ENCODE data around the gene GLTP. TPM values are rescaled to one million over a fixed set of nuclear protein-coding genes. Genes with fewer than 3 reads are reported as not detected.

The GLTP gene
- total and polyA plus RNA-seq, 4 donors, result 8.5 to 12.8 (median 8.7) TPM

DNA sequence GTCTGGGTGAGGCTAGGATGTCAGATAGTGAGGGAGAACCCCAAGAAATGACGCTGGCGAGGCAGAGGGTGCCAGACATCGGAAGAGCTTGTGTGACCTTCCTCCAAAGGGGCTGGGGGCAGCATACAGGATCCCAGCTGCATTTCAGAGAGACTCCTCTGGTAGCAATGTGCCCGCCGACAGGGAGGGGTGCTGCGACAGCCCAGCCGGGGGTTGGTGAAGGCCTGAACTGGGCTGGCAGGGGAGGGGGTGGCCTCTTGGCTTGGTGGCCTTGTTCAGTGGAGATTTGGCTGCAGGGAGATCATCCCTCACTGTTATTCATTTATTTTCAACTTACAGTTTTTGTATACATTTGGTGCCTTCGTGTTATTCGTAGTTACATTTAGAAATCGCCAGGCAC lies 25.0 kb upstream of the GLTP start:
- Histone ChIP-seq H3K4me3 (ENCODE audit: low read depth in 1 of 3, low read length in 3 of 3) (no peak overlapping the region), H3K36me3 (ENCODE audit: control insufficient read depth in 4 of 4, insufficient read depth in 3 of 4, low read depth in 1 of 4, low read length in 3 of 4) (peaks cover 16 to 56% (median 30%) of the 10 kb centered on the region in 4 donors), H3K27ac (ENCODE audit: low read depth in 1 of 2, low read length in 2 of 2) (no peak overlapping the region), H3K27me3 (ENCODE audit: control insufficient read depth in 4 of 4, insufficient read depth in 4 of 4, low read length in 3 of 4) (no peaks in the 10 kb centered on the region), H3K4me1 (ENCODE audit: control insufficient read depth in 4 of 4, insufficient read depth in 4 of 4, low read length in 3 of 4) (peaks cover 0 to 19% (median 12%) of the 10 kb centered on the region in 4 donors), H3K9me3 (ENCODE audit: control insufficient read depth in 4 of 4, low read length in 3 of 4) (no peaks in the 10 kb centered on the region), H3K9ac (ENCODE audit: low read depth in 1 of 2, low read length in 2 of 2) (no peak overlapping the region)
- TF ChIP-seq RXRA (IDR thresholded peaks at IDR 0.05), result no peak
- no peak for TF ChIP-seq GABPA (IDR thresholded peaks at IDR 0.05 in 1 of 2, conservative IDR thresholded peaks at IDR 0.05 in 1 of 2)
- TF ChIP-seq, protein P1, sequence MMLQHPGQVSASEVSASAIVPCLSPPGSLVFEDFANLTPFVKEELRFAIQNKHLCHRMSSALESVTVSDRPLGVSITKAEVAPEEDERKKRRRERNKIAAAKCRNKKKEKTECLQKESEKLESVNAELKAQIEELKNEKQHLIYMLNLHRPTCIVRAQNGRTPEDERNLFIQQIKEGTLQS (IDR thresholded peaks at IDR 0.05), result no peak
- TF ChIP-seq FOXA1 (IDR thresholded peaks at IDR 0.05), result no peak
- TF ChIP-seq, protein P2, sequence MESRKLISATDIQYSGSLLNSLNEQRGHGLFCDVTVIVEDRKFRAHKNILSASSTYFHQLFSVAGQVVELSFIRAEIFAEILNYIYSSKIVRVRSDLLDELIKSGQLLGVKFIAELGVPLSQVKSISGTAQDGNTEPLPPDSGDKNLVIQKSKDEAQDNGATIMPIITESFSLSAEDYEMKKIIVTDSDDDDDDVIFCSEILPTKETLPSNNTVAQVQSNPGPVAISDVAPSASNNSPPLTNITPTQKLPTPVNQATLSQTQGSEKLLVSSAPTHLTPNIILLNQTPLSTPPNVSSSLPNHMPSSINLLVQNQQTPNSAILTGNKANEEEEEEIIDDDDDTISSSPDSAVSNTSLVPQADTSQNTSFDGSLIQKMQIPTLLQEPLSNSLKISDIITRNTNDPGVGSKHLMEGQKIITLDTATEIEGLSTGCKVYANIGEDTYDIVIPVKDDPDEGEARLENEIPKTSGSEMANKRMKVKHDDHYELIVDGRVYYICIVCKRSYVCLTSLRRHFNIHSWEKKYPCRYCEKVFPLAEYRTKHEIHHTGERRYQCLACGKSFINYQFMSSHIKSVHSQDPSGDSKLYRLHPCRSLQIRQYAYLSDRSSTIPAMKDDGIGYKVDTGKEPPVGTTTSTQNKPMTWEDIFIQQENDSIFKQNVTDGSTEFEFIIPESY (IDR thresholded peaks at IDR 0.05), result no peak
- TF ChIP-seq, protein P3, sequence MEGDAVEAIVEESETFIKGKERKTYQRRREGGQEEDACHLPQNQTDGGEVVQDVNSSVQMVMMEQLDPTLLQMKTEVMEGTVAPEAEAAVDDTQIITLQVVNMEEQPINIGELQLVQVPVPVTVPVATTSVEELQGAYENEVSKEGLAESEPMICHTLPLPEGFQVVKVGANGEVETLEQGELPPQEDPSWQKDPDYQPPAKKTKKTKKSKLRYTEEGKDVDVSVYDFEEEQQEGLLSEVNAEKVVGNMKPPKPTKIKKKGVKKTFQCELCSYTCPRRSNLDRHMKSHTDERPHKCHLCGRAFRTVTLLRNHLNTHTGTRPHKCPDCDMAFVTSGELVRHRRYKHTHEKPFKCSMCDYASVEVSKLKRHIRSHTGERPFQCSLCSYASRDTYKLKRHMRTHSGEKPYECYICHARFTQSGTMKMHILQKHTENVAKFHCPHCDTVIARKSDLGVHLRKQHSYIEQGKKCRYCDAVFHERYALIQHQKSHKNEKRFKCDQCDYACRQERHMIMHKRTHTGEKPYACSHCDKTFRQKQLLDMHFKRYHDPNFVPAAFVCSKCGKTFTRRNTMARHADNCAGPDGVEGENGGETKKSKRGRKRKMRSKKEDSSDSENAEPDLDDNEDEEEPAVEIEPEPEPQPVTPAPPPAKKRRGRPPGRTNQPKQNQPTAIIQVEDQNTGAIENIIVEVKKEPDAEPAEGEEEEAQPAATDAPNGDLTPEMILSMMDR (IDR thresholded peaks at IDR 0.05; ENCODE audit: low read depth, low read length, missing input control), result no peak
- no peak for TF ChIP-seq EGR1 (IDR thresholded peaks at IDR 0.05; ENCODE audit: low read depth in 2 of 2)
- no peak for TF ChIP-seq TAF1 (conservative IDR thresholded peaks at IDR 0.05)
- TF ChIP-seq HNF4A (conservative IDR thresholded peaks at IDR 0.05), result no peak
- no peak for TF ChIP-seq RAD21 (IDR thresholded peaks at IDR 0.05)
- no peak for TF ChIP-seq HNF4G (IDR thresholded peaks at IDR 0.05)
- TF ChIP-seq NR2F2 (IDR thresholded peaks at IDR 0.05), result no peak
- DNase-seq (ENCODE audit: low spot score), result no peak
- 97% methylated on average over 10 of the region's 10 CpGs for WGBS

DNA sequence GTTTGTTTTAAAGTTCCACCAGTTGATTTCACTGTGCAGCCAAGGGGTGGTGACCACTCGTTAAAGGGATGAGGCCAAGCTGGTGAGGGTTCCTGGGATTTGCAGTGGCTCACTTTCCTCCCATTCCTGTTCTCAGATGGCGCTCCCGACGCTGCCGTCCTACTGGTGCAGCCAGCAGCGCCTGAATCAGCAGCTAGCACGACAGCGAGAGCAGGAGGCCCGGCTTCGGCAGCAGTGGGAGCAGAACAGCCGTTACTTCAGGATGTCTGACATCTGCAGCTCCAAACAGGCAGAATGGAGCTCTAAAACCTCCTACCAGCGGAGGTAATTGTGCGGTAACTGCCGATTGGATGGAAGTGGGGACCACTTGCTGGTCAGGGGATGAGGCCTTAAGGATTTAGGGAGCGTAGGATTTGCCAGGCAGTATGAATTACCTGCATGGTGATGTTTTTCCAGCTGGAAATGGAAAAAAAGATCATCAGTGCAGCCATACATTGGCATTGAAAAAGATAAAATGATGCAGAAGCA lies 22.6 kb upstream of the GLTP start:
- WGBS, result 93% methylated on average over 15 of the region's 15 CpGs
- H3K36me3 ChIP-seq (ENCODE audit: control insufficient read depth in 4 of 4, insufficient read depth in 3 of 4, low read depth in 1 of 4, low read length in 3 of 4), result peaks cover 16 to 48% (median 28%) of the 10 kb centered on the region in 4 donors
- H3K9ac ChIP-seq (ENCODE audit: low read depth in 1 of 2, low read length in 2 of 2), result no peak overlapping the region
- H3K4me3 ChIP-seq (ENCODE audit: low read depth in 1 of 3, low read length in 3 of 3), result no peak overlapping the region
- DNase-seq (ENCODE audit: low spot score), result no peak
- no peaks in the 10 kb centered on the region for H3K27me3 ChIP-seq (ENCODE audit: control insufficient read depth in 4 of 4, insufficient read depth in 4 of 4, low read length in 3 of 4)
- no peak for TF ChIP-seq GABPA (IDR thresholded peaks at IDR 0.05 in 1 of 2, conservative IDR thresholded peaks at IDR 0.05 in 1 of 2)
- TF ChIP-seq, protein P4, sequence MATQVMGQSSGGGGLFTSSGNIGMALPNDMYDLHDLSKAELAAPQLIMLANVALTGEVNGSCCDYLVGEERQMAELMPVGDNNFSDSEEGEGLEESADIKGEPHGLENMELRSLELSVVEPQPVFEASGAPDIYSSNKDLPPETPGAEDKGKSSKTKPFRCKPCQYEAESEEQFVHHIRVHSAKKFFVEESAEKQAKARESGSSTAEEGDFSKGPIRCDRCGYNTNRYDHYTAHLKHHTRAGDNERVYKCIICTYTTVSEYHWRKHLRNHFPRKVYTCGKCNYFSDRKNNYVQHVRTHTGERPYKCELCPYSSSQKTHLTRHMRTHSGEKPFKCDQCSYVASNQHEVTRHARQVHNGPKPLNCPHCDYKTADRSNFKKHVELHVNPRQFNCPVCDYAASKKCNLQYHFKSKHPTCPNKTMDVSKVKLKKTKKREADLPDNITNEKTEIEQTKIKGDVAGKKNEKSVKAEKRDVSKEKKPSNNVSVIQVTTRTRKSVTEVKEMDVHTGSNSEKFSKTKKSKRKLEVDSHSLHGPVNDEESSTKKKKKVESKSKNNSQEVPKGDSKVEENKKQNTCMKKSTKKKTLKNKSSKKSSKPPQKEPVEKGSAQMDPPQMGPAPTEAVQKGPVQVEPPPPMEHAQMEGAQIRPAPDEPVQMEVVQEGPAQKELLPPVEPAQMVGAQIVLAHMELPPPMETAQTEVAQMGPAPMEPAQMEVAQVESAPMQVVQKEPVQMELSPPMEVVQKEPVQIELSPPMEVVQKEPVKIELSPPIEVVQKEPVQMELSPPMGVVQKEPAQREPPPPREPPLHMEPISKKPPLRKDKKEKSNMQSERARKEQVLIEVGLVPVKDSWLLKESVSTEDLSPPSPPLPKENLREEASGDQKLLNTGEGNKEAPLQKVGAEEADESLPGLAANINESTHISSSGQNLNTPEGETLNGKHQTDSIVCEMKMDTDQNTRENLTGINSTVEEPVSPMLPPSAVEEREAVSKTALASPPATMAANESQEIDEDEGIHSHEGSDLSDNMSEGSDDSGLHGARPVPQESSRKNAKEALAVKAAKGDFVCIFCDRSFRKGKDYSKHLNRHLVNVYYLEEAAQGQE (IDR thresholded peaks at IDR 0.05), result no peak
- no peak for TF ChIP-seq JUND (IDR thresholded peaks at IDR 0.05)
- TF ChIP-seq FOXA1 (IDR thresholded peaks at IDR 0.05), result no peak
- TF ChIP-seq FOXA2 (IDR thresholded peaks at IDR 0.05), result no peak
- TF ChIP-seq, protein P3 (IDR thresholded peaks at IDR 0.05; ENCODE audit: low read depth, low read length, missing input control), result no peak
- peaks cover 1 to 16% (median 10%) of the 10 kb centered on the region in 4 donors for H3K4me1 ChIP-seq (ENCODE audit: control insufficient read depth in 4 of 4, insufficient read depth in 4 of 4, low read length in 3 of 4)
- no peaks in the 10 kb centered on the region for H3K9me3 ChIP-seq (ENCODE audit: control insufficient read depth in 4 of 4, low read length in 3 of 4)
- no peak overlapping the region for H3K27ac ChIP-seq (ENCODE audit: low read depth in 1 of 2, low read length in 2 of 2)
